ENCODE data around the gene ADAMTSL2.

The ADAMTSL2 gene

DNA sequence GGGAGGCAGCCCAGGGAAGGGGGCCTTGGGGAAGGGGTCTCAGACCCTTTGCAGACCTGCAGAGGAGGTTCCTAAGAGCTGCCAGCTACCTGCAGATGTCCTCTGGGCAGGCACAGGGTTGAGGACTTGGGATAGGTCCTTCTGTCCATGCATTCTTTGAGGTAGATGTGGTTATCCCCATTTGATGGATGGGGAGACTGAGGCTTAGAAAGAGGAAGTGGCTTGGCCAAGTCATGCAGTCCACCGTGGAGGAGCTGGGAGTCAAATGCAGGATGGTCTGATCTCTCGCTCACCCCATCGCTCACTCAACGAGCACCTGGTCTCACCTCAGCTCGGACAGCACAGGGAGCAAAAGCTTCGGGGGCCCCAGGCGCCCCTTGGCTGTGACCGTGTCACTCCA lies 20.2 kb downstream of the ADAMTSL2 start:
- no peaks in the 10 kb centered on the region for H3K36me3 ChIP-seq (ENCODE audit: control insufficient read depth, low read length)
- H4K20me1 ChIP-seq (ENCODE audit: control insufficient read depth, insufficient read depth, low read depth, low read length) = no peaks in the 10 kb centered on the region
- no peaks in the 10 kb centered on the region for H3F3A ChIP-seq (ENCODE audit: control insufficient read depth, insufficient read depth)
- H3K9me2 ChIP-seq (replicated peaks; ENCODE audit: control insufficient read depth, low read length) = no peaks in the 10 kb centered on the region
- no peaks in the 10 kb centered on the region for H3K79me2 ChIP-seq (ENCODE audit: control insufficient read depth, low read length)
- H3K4me1 ChIP-seq (ENCODE audit: control insufficient read depth, low read length) = peaks cover 34% of the 10 kb centered on the region
- H3K4me3 ChIP-seq (ENCODE audit: low read length) = no peak overlapping the region
- H3K27me3 ChIP-seq (ENCODE audit: control insufficient read depth, low read length) = peaks cover 13% of the 10 kb centered on the region
- no peak for TF ChIP-seq CTCF (IDR thresholded peaks at IDR 0.05; ENCODE audit: low read depth, low read length, poor library complexity, severe bottlenecking)
- H3K9me3 ChIP-seq (ENCODE audit: control insufficient read depth, insufficient read depth, low read length) = no peaks in the 10 kb centered on the region
- H3K4me2 ChIP-seq (ENCODE audit: low read length) = no peak overlapping the region
- no peak overlapping the region for H3K27ac ChIP-seq (ENCODE audit: low read depth, low read length)

- H4K20me1 ChIP-seq (ENCODE audit: control insufficient read depth, insufficient read depth, low read depth, low read length) = no peaks in the 10 kb centered on the region
- no peak overlapping the region for H3K4me3 ChIP-seq (ENCODE audit: low read length)
- H3K9me3 ChIP-seq (ENCODE audit: control insufficient read depth, insufficient read depth, low read length) = no peaks in the 10 kb centered on the region
- peaks cover 34% of the 10 kb centered on the region for H3K4me1 ChIP-seq (ENCODE audit: control insufficient read depth, low read length)
- H3K27ac ChIP-seq (ENCODE audit: low read depth, low read length) = no peak overlapping the region
- H3K4me2 ChIP-seq (ENCODE audit: low read length) = no peak overlapping the region
- no peaks in the 10 kb centered on the region for H3K79me2 ChIP-seq (ENCODE audit: control insufficient read depth, low read length)
- H3K36me3 ChIP-seq (ENCODE audit: control insufficient read depth, low read length) = no peaks in the 10 kb centered on the region
- H3F3A ChIP-seq (ENCODE audit: control insufficient read depth, insufficient read depth) = no peaks in the 10 kb centered on the region
- no peak for TF ChIP-seq EZH2phosphoT487 (IDR thresholded peaks at IDR 0.05; ENCODE audit: borderline replicate concordance, low read length)
- TF ChIP-seq CTCF (IDR thresholded peaks at IDR 0.05; ENCODE audit: low read depth, low read length, poor library complexity, severe bottlenecking) = no peak
- peaks cover 8% of the 10 kb centered on the region for H3K27me3 ChIP-seq (ENCODE audit: control insufficient read depth, low read length)
- H3K9me2 ChIP-seq (replicated peaks; ENCODE audit: control insufficient read depth, low read length) = no peaks in the 10 kb centered on the region
Measured at GRCh38 chr9:133556354-133556753, 21.9 kb downstream of the ADAMTSL2 start.

- H3K27me3 ChIP-seq (ENCODE audit: control insufficient read depth, low read length) = peaks cover 8% of the 10 kb centered on the region
- no peak overlapping the region for H3K27ac ChIP-seq (ENCODE audit: low read depth, low read length)
Measured at GRCh38 chr9:133557581-133557980, 23.1 kb downstream of the ADAMTSL2 start.

More at GRCh38 chr9:133557581-133557980, 23.1 kb downstream of the ADAMTSL2 start:
- Histone ChIP-seq H3K9me3 (ENCODE audit: control insufficient read depth, insufficient read depth, low read length) (no peaks in the 10 kb centered on the region), H3F3A (ENCODE audit: control insufficient read depth, insufficient read depth) (no peaks in the 10 kb centered on the region), H3K4me1 (ENCODE audit: control insufficient read depth, low read length) (peaks cover 34% of the 10 kb centered on the region), H3K36me3 (ENCODE audit: control insufficient read depth, low read length) (no peaks in the 10 kb centered on the region), H3K4me2 (ENCODE audit: low read length) (peak overlapping the region; percentile 69), H3K79me2 (ENCODE audit: control insufficient read depth, low read length) (no peaks in the 10 kb centered on the region), H3K4me3 (ENCODE audit: low read length) (no peak overlapping the region), H4K20me1 (ENCODE audit: control insufficient read depth, insufficient read depth, low read depth, low read length) (no peaks in the 10 kb centered on the region), H3K9me2 (replicated peaks; ENCODE audit: control insufficient read depth, low read length) (no peaks in the 10 kb centered on the region)
- TF ChIP-seq EZH2phosphoT487 (IDR thresholded peaks at IDR 0.05; ENCODE audit: borderline replicate concordance, low read length) (no peak), CTCF (IDR thresholded peaks at IDR 0.05; ENCODE audit: low read depth, low read length, poor library complexity, severe bottlenecking) (no peak)

Data from DOHH2 (cell line).